Measurements from ENCODE around the gene FAM180A. TPM values are rescaled to one million over a fixed set of nuclear protein-coding genes. Genes with fewer than 3 reads are reported as not detected.

FAM180A gene
- polyA plus RNA-seq, 1 donor from 2014 or later = not detected

GRCh38 chr7:135721198-135721820 is 27.3 kb downstream of the FAM180A start:
- Histone ChIP-seq H2AFZ (ENCODE audit: low read depth, low read length) (no peak overlapping the region), H3F3A (ENCODE audit: insufficient read depth, low read length, poor library complexity, severe bottlenecking) (no peaks in the 10 kb centered on the region), H3K9me2 (ENCODE audit: insufficient read depth, low read length) (no peaks in the 10 kb centered on the region), H3K79me2 (replicated peaks; ENCODE audit: insufficient read depth, low read length) (no peaks in the 10 kb centered on the region), H3K27me3 (ENCODE audit: insufficient read depth, low read depth, low read length) (no peaks in the 10 kb centered on the region), H3K4me2 (ENCODE audit: low read length) (no peak overlapping the region), H4K20me1 (ENCODE audit: insufficient read depth) (no peaks in the 10 kb centered on the region), H3K9ac (ENCODE audit: low read length) (no peak overlapping the region), H3K36me3 (ENCODE audit: insufficient read depth, low read length) (no peaks in the 10 kb centered on the region), H3K4me3 (ENCODE audit: low read length) (no peak overlapping the region), H3K9me3 (ENCODE audit: low read length) (no peaks in the 10 kb centered on the region), H3K27ac (ENCODE audit: low read length) (no peak overlapping the region)
- TF ChIP-seq EZH2 (IDR thresholded peaks at IDR 0.05; ENCODE audit: borderline replicate concordance, insufficient read depth, low read length, poor library complexity, severe bottlenecking) = no peak
- no peak for TF ChIP-seq EP300 (conservative IDR thresholded peaks at IDR 0.05; ENCODE audit: poor library complexity, severe bottlenecking)
- no peak for TF ChIP-seq RAD21 (conservative IDR thresholded peaks at IDR 0.05)
- no peak for TF ChIP-seq SMC3 (conservative IDR thresholded peaks at IDR 0.05; ENCODE audit: poor library complexity)
- TF ChIP-seq TAF1 (IDR thresholded peaks at IDR 0.05; ENCODE audit: low read depth) = no peak
- TF ChIP-seq CTCF (IDR thresholded peaks at IDR 0.05; ENCODE audit: poor library complexity, severe bottlenecking) = no peak
- no peak for TF ChIP-seq MXI1 (conservative IDR thresholded peaks at IDR 0.05; ENCODE audit: poor library complexity, severe bottlenecking)

- Histone ChIP-seq H3F3A (ENCODE audit: insufficient read depth, low read length, poor library complexity, severe bottlenecking) (no peaks in the 10 kb centered on the region), H3K9me2 (ENCODE audit: insufficient read depth, low read length) (no peaks in the 10 kb centered on the region), H3K4me2 (ENCODE audit: low read length) (no peak overlapping the region), H3K36me3 (ENCODE audit: insufficient read depth, low read length) (no peaks in the 10 kb centered on the region), H3K4me3 (ENCODE audit: low read length) (no peak overlapping the region), H3K9me3 (ENCODE audit: low read length) (no peaks in the 10 kb centered on the region), H3K79me2 (replicated peaks; ENCODE audit: insufficient read depth, low read length) (no peaks in the 10 kb centered on the region), H3K27me3 (ENCODE audit: insufficient read depth, low read depth, low read length) (no peaks in the 10 kb centered on the region), H3K9ac (ENCODE audit: low read length) (no peak overlapping the region), H2AFZ (ENCODE audit: low read depth, low read length) (no peak overlapping the region), H3K27ac (ENCODE audit: low read length) (no peak overlapping the region), H4K20me1 (ENCODE audit: insufficient read depth) (no peaks in the 10 kb centered on the region)
- no peak for TF ChIP-seq POLR2AphosphoS5 (IDR thresholded peaks at IDR 0.05)
- TF ChIP-seq EZH2 (IDR thresholded peaks at IDR 0.05; ENCODE audit: borderline replicate concordance, insufficient read depth, low read length, poor library complexity, severe bottlenecking) = no peak
- no peak for TF ChIP-seq TAF1 (IDR thresholded peaks at IDR 0.05; ENCODE audit: low read depth)
- no peak for TF ChIP-seq EP300 (conservative IDR thresholded peaks at IDR 0.05; ENCODE audit: poor library complexity, severe bottlenecking)
- TF ChIP-seq MXI1 (conservative IDR thresholded peaks at IDR 0.05; ENCODE audit: poor library complexity, severe bottlenecking) = no peak
- TF ChIP-seq REST (IDR thresholded peaks at IDR 0.05; ENCODE audit: borderline replicate concordance) = no peak
- TF ChIP-seq SMC3 (conservative IDR thresholded peaks at IDR 0.05; ENCODE audit: poor library complexity) = no peak
Observed at GRCh38 chr7:135719688-135720087, 28.9 kb downstream of the FAM180A start.
